NCI-H1417 treated with DMSO at 0.1 percent for 48 hours (cell line): ENCODE results near the gene PHYKPL.
"Not testable (repeated sequence)": the region's sequence is repeated elsewhere in the genome, so short reads cannot be mapped to it uniquely, and the experiment has no call there.

Source experiments
- DNase-seq: peaks from one replicate; lab custom pipeline; 2025; lab: John Stamatoyannopoulos, UW

Gene PHYKPL

GRCh38 chr5:178206166-178207101 lies 26.2 kb downstream of the PHYKPL start:
- no peak for DNase-seq

GRCh38 chr5:178205749-178206047 lies 26.9 kb downstream of the PHYKPL start:
- no peak for DNase-seq

GRCh38 chr5:178204935-178205748 lies 27.5 kb downstream of the PHYKPL start:
- no peak for DNase-seq

DNA sequence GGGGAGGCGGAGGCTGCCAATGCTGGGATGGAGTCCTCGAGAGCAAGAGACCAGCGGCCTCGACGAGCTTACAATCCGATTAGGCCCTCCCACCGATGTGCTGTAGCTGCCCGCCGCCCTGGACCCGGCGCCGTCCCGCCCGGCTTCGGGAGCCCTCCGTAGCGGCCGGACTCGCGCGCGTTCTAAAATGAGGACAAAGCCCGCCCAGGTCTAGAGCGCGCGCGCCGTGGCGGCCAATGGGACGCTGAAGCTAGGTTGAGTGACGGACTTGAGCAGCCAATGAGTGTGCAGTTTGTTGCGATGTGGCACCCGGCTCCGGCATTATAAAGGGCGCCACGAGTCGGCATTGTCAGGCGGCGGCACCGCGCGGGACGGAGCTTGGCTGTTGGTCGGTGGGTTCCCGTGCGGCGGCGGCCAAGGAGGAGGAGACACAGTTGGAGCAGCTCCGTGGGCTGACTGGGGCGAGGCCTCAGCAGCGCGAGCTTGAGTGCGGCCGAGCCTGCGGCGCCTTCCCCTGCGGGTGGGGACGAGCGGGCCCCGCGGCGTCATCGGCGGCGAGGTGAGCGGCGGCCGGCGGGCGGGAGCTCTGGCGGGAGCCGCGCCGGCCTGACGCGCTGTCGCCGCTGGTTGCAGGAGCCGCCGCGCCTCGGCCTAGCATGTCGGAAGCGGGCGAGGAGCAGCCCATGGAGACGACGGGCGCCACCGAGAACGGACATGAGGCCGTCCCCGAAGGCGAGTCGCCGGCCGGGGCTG lies 28.2 kb downstream of the PHYKPL start, which contains the start of gene HNRNPAB:
Gene HNRNPAB (plus strand): TSS at position 352 of the 753 bp plus-strand sequence. CDS start 305 bp downstream, at position 657.
- peak; percentile 37 for DNase-seq

DNA sequence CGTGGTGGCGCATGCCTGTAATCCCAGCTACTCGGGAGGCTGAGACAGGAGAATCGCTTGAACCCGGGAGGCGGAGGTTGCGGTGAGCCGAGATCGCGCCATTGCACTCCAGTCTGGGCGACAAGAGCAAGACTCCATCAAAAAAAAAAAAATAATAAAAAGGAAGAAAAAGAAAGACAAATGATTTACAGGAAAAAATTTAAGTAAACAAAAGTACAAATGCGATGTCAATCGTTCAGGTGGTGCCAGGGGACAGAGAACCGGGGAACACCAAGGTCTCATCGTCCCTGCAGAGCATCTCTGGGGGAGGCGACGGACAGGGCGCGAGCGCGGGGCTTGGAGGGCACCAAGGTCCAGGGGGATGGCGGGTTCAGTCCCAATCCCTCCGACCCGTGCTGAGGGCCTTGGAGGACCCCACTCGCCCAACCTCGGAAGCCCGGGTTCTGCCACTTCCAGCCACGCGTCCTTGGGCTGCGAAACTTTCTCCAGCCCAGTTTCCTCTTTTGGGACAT lies 28.9 kb downstream of the PHYKPL start:
- DNase-seq, result no peak

- DNase-seq, result no peak
Measured at GRCh38 chr5:178202541-178202940, 30.1 kb downstream of the PHYKPL start.

- DNase-seq, result no peak
Measured at GRCh38 chr5:178201927-178202235, 30.7 kb downstream of the PHYKPL start.

GRCh38 chr5:178201221-178201926 lies 31.2 kb downstream of the PHYKPL start:
- no peak for DNase-seq

DNA sequence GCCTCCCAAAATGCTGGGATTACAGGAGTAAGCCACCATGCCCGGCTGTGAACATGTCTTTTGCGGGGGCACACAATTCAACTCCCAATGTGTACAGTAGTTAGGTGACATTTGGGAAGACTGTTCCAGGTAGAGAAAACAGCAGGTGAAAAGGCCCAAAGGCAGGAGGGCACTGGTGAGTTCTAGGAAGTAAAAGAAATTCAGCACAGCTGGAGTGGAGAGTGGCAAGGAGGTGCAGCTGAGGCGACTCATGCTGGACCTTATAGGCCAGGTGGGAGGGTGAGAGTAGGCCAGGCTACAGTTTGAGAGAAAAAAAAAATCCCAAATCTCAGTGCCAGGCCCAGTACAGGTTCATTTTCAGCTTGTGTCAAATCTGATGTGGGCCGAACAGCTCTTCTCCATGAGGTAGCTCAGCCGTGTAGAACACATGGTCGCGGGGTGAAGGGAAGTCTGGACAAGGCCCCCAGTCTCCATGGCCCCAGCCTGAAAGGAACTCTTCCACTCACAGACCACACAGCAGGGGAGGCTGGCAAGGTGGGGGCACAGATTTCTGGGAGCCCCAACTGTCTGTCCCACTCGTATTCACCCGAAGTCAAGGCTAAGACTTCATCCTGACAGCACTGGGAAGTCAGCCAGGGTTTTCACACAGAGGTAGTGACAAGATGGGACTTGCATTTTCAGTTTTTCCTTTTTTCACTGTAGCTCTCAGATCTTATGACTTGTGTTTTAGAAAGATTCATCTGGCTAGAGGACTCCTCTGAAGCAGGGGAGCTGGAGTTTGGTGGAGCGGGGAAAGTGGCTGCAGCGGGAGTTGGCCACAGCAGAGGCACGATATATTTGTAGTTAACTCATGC lies 32.8 kb downstream of the PHYKPL start:
- DNase-seq, result no peak

GRCh38 chr5:178198706-178199105 lies 33.9 kb downstream of the PHYKPL start:
- no peak for DNase-seq

DNA sequence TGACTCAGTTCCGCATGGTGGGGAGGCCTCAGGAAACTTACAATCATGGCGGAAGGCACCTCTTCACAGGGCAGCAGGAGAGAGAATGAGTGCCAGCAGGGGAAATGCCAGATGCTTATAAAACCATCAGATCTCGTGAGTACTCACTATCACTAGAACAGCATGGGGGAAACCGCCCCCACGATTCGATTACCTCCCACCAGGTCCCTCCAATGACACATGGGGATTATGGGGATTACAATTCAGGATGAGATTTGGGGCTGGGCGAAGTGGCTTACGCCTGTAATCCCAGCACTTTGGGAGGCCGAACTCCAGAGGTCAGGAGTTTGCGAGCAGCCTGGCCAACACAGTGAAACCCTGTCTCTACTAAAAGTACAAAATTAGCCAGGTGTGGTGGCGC lies 34.5 kb downstream of the PHYKPL start:
- DNase-seq, result not testable (repeated sequence)

DNA sequence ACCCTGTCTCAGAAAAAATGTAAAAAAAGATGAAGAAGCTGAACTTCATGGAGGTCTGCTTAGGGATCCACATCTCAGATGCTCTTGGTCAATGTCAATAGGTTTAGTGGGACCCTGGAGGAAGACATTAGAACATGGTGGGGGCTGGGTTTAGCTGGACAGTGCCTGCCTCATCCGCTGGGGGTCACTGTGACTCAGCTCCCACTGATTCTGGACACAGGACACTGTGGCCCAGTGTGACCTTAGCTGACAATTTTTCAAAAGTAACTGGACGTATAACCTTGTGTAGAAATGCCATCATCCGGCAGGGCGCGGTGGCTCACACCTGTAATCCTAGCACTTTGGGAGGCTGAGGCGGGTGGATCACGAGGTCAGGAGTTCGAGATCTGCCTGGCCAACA lies 35.6 kb downstream of the PHYKPL start:
- DNase-seq, result no peak

DNA sequence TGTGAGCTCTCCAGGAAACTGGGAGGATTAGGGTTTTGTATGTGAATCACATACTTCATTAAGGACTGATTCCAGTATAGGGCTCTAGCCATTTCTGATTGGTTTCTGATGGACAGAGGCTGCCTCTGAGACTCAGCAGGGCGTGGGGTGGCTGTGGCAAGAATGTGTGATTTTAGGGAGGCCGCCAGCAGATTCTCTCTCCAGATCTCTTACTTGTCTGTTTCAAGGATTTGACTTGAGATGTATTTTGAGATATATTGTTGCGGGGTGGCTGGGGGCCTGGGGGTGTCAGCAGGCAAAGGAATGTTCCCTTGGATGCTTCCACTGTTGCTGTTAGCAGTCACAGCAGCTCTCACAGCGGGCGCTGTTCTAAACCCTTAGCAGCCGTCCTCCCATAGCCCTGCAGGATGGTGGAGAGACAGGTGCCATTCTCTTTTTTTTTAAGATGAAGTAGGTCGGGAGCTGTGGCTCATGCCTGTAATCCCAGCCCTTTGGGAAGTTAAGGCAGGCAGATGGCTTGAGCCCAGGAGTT lies 36.3 kb downstream of the PHYKPL start:
- DNase-seq, result no peak

GRCh38 chr5:178194026-178194425 lies 38.6 kb downstream of the PHYKPL start:
- no peak for DNase-seq

GRCh38 chr5:178193251-178193809 lies 39.3 kb downstream of the PHYKPL start:
- DNase-seq, result no peak

DNA sequence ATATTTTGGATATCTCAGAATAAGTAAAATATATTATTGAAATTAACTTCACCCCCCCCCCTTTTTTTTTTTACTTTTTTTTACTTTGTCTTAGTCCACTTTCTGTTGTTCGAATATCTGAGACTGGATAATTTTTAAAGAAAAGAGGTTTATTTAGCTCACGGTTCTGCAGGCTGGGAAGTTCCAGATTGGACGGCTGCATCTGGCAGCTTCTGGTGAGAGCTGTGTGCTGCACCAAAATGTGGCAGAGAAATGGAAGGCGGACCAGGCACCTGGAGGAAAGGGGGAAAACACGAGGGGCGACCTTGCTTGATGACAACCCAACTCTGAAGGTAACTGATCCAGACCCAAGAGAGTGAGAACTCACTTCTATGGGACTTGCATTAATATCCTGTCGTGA lies 39.8 kb downstream of the PHYKPL start:
- DNase-seq, result no peak

- DNase-seq, result no peak
Measured at GRCh38 chr5:178192244-178192643, 40.4 kb downstream of the PHYKPL start.

DNA sequence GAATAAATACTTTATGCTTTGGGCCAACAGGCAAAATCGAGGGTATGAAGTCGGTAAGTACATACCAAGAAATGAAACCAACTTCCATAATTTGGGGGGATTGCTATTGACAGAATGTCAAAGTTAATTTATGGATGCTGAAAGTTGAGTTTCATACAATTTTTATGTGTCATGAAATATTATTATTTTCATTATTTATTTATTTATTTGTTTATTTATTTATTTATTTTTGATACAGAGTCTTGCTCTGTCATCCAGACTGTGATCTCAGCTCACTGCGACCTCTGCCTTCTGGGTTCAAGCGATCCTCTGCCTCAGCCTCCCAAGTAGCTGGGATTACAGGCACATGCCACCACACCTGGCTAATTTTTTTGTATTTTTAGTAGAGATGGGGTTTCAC lies 40.9 kb downstream of the PHYKPL start:
- DNase-seq, result no peak

DNA sequence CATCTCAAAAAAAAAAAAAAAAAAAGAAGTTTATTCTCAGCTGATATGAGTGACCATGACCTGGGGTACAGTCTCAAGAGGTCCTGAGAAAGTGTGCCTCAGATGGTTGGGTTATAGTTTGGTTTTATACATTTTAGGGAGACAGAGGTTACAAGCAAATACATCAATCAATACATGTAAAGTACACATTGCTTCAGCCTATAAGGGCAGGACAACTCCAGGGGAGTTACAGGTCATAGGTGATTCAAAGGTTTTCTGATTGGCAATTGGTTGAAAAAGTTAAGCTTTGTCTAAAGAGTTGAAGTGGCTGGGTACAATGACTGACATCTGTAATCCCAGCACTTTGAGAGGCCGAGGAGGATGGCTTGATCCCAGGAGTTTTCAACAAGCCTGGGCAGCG lies 43.2 kb downstream of the PHYKPL start:
- no peak for DNase-seq

GRCh38 chr5:178187014-178187413 lies 45.6 kb downstream of the PHYKPL start, which contains the start of gene GMCL2:
Gene GMCL2 (minus strand): TSS chr5:178187371. CDS start chr5:178187299, 72 bp downstream.
- no peak for DNase-seq
